Measurements from ENCODE around the gene DNAL4. TPM values are rescaled to one million over a fixed set of nuclear protein-coding genes. Genes with fewer than 3 reads are reported as not detected.

Gene DNAL4
- total and polyA plus RNA-seq, 7 donors = 7.9 to 25.8 (median 15.0) TPM

GRCh38 chr22:38758276-38758945, 35.5 kb downstream of the DNAL4 start:
- DNase-seq = no peak
- TF ChIP-seq EP300 (IDR thresholded peaks at IDR 0.05) (no peak), POLR2A (IDR thresholded peaks at IDR 0.05) (no peak), POLR2AphosphoS5 (IDR thresholded peaks at IDR 0.05) (no peak)
- TF ChIP-seq, protein P1, sequence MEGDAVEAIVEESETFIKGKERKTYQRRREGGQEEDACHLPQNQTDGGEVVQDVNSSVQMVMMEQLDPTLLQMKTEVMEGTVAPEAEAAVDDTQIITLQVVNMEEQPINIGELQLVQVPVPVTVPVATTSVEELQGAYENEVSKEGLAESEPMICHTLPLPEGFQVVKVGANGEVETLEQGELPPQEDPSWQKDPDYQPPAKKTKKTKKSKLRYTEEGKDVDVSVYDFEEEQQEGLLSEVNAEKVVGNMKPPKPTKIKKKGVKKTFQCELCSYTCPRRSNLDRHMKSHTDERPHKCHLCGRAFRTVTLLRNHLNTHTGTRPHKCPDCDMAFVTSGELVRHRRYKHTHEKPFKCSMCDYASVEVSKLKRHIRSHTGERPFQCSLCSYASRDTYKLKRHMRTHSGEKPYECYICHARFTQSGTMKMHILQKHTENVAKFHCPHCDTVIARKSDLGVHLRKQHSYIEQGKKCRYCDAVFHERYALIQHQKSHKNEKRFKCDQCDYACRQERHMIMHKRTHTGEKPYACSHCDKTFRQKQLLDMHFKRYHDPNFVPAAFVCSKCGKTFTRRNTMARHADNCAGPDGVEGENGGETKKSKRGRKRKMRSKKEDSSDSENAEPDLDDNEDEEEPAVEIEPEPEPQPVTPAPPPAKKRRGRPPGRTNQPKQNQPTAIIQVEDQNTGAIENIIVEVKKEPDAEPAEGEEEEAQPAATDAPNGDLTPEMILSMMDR (IDR thresholded peaks at IDR 0.05) = no peak
- no peak overlapping the region for H3K4me3 ChIP-seq
- H3K4me1 ChIP-seq = peaks cover 0 to 21% (median 14%) of the 10 kb centered on the region in 4 donors
- intact Hi-C loops (cut with DNase I) = loop anchor here (5.0 kb wide), 2 partner anchors 34 to 84 kb away; partner anchors contain the start of genes DNAL4 and NPTXR
- H3K36me3 ChIP-seq = no peaks in the 10 kb centered on the region
- H3K9me3 ChIP-seq = no peaks in the 10 kb centered on the region
- no peaks in the 10 kb centered on the region for H3K27me3 ChIP-seq
- WGBS, 2 donors = 65 to 75% methylated on average over 16 of the region's 16 CpGs
- H3K27ac ChIP-seq = no peak overlapping the region

DNA sequence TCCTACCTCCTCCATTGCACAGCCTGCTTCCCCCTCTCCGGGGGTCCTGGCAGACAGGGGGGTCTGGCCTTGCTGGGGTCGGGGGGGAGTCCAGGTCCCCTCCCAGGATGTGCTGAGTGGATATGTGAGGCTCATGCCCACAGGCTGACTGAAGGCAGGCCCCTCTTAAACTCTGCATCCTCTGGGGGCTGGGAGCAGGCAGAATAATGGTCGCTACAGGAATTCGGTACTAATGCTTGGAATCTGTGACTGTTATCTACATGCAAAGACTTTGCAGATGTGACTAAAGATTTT, 36.5 kb downstream of the DNAL4 start:
- WGBS, 2 donors = 71 to 75% methylated on average over 4 of the region's 4 CpGs
- Histone ChIP-seq H3K4me3 (no peak overlapping the region), H3K4me1 (peaks cover 0 to 24% (median 17%) of the 10 kb centered on the region in 4 donors), H3K9me3 (no peaks in the 10 kb centered on the region), H3K27ac (no peak overlapping the region), H3K36me3 (peaks cover 2 to 5% (median 5%) of the 10 kb centered on the region in 4 donors), H3K27me3 (no peaks in the 10 kb centered on the region)
- intact Hi-C loops (cut with DNase I) = loop anchor here (5.0 kb wide), 2 partner anchors 35 to 85 kb away; partner anchors contain the start of genes DNAL4 and NPTXR
- no peak for DNase-seq
- TF ChIP-seq, protein P1 (IDR thresholded peaks at IDR 0.05) = no peak
- no peak for TF ChIP-seq POLR2A (IDR thresholded peaks at IDR 0.05)
- TF ChIP-seq POLR2AphosphoS5 (IDR thresholded peaks at IDR 0.05) = no peak
- TF ChIP-seq EP300 (IDR thresholded peaks at IDR 0.05) = no peak

DNA sequence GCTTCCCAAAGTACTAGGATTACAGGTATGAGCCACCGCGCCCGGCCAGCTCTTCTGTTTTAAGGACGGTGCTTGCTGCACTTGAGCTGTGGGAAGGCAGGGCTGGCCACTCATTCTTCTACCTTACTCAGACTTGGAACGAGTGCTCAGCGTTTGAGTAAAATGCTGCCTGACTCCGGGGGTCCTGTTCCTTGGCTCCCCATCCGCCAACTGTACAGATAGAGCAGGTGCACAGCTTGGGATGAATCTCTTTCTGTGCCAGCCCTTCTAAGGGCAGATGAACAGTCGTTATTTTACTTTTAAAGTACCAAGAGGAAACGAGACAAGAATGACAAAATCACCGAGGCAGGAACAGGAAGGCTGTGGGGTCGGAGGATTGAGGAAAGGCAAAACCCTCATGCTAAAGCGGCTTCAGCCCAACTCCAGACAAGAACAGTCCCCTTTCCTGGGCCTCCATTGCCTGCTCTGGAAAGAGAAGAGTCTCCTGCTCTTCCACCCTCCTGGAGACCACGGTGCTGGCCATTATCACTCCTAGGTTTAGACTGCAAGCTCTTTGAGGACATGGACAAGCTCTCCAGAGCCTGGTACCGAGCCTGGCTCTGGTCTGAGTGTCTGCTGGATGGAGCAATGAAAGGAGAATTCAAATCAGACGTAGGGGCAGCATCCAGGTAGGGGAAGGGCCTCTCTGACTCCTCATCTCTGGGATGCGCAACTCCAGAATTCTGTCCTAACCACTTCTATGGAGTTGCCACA, 37.1 kb downstream of the DNAL4 start:
- H3K27ac ChIP-seq = peak overlapping the region; percentile 97 to 98 (median 98)
- intact Hi-C loops (cut with DNase I) = loop anchor here (5.0 kb wide), 2 partner anchors 35 to 85 kb away; partner anchors contain the start of genes DNAL4 and NPTXR
- WGBS, 2 donors = 39 to 50% methylated on average over 17 of the region's 17 CpGs

DNA sequence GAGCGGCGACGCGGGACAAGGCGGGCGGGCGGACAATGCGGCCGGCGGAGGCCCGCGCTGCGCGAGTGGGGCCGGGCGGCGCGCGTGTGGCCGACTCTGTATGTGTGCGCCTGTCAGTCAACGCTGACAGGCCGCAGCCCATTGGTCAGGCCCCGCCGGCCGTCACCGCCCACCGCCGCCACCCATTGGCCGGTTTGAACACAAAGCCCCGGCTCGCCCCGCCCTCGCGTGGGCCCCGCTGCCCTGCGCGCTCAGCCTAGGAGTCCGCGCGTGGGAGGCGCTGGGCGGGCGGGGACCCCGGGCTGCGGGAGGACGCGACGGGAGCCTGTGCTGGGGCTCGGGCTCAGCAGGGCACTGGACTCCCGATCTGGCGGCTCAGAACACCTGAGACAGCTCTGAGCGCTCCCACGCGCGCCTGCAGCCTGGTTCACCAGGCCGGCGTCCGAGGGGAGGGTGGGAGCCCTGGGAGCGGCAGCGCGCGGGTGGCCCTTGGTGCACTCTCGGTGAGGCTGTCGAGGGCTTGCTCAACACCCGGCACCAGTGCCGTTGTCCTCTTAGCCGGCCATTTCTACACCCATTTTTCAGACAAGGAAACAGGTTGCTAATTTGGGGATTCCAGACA, 37.9 kb downstream of the DNAL4 start, which contains the start of gene SUN2:
Gene SUN2, minus strand, starts transcription at position 88 of the 622 bp plus-strand sequence. CDS start 3,370 bp downstream, outside the sequence.
- H3K4me1 ChIP-seq = peaks cover 0 to 31% (median 19%) of the 10 kb centered on the region in 4 donors
- TF ChIP-seq POLR2AphosphoS5 (IDR thresholded peaks at IDR 0.05) = peak; percentile 40 to 75 (median 70)
- TF ChIP-seq POLR2A (IDR thresholded peaks at IDR 0.05) = peak; percentile 6 to 19
- no peak for TF ChIP-seq EP300 (IDR thresholded peaks at IDR 0.05)
- intact Hi-C loops (cut with DNase I) = loop anchor here (2.0 to 5.0 kb wide), 4 partner anchors 21 to 86 kb away; partner anchors contain the start of genes DNAL4, JOSD1 and NPTXR

More for the DNA sequence above, 37.1 kb downstream of the DNAL4 start:
- H3K4me1 ChIP-seq = peaks cover 0 to 24% (median 17%) of the 10 kb centered on the region in 4 donors
- DNase-seq = no peak
- H3K27me3 ChIP-seq = no peaks in the 10 kb centered on the region
- H3K9me3 ChIP-seq = no peaks in the 10 kb centered on the region
- peak overlapping the region in 2 of 4 donors; percentile 84 to 87 for H3K4me3 ChIP-seq
- H3K36me3 ChIP-seq = peaks cover 7 to 10% (median 10%) of the 10 kb centered on the region in 4 donors
- TF ChIP-seq, protein P1 (IDR thresholded peaks at IDR 0.05) = no peak
- TF ChIP-seq POLR2A (IDR thresholded peaks at IDR 0.05) = no peak
- no peak for TF ChIP-seq POLR2AphosphoS5 (IDR thresholded peaks at IDR 0.05)
- no peak for TF ChIP-seq EP300 (IDR thresholded peaks at IDR 0.05)

More for the DNA sequence above, 37.9 kb downstream of the DNAL4 start, which contains the start of gene SUN2:
- whole genome bisulfite sequencing, 2 donors = 0 to 1% methylated on average over 68 of the region's 68 CpGs
- Histone ChIP-seq H3K27me3 (no peaks in the 10 kb centered on the region), H3K36me3 (peaks cover 16 to 19% (median 19%) of the 10 kb centered on the region in 4 donors), H3K4me3 (peak within 1 kb of the TSS; percentile 68 to 87 (median 82)), H3K27ac (peak within 1 kb of the TSS; percentile 97 to 98 (median 98)), H3K9me3 (no peaks in the 10 kb centered on the region)
- DNase-seq = peak; percentile 97

All from sigmoid colon (tissue), 7 donors.